ENCODE measurements around the gene MEN1.

MEN1 gene

GRCh38 chr11:64778223-64778472 lies 32.2 kb downstream of the MEN1 start:
- DNase-seq, result no peak

- DNase-seq, result peak; percentile 78
Observed at GRCh38 chr11:64777449-64778222, 32.7 kb downstream of the MEN1 start.

- no peak for DNase-seq
Observed at GRCh38 chr11:64776875-64777274, 33.5 kb downstream of the MEN1 start.

GRCh38 chr11:64776425-64776824 lies 33.9 kb downstream of the MEN1 start:
- no peak for DNase-seq

DNA sequence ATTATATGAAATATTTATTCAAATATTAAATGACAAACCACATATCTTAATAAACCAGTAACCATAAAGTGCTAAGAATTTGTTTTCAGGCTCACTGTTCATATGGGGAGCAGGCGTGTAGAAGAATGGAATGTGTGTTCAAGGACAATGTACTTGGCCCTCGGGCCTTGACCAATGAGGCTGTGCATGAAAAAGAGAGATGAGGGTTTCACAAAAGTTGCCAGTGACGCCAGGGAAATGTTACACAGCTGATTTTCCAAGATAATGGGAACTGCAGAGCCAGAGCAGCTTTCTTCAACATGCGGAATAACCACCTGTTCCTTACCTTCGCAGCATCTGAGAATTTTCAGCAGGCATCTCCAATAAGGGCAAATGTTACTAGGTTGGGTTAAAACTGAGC lies 36.2 kb downstream of the MEN1 start:
- DNase-seq, result no peak

GRCh38 chr11:64772303-64773018 lies 37.9 kb downstream of the MEN1 start:
- DNase-seq, result no peak

- DNase-seq, result no peak
Observed at GRCh38 chr11:64771861-64772260, 38.5 kb downstream of the MEN1 start.

GRCh38 chr11:64770120-64770519 lies 40.2 kb downstream of the MEN1 start:
- DNase-seq, result no peak

DNA sequence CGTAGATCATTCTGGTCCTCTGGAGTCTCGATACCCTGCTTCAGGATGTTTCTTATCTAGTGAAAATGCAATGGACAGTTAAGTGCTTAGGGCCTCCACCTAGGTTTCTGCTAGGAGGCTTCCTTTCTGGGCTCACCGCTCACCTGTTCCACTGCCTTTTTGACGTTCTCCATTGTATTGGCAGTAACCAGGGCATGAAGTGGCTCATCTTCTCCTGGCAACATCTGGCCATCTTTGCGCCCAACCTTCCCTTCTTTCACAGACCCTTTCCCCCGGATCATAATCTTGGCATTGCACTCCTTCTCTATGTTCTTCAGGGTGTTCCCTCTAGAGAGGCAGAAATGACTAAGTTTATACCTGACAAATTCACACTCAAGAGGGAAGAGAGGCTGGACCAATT lies 41.1 kb downstream of the MEN1 start:
- DNase-seq, result no peak

GRCh38 chr11:64768300-64768694 lies 42.1 kb downstream of the MEN1 start:
- no peak for DNase-seq

DNA sequence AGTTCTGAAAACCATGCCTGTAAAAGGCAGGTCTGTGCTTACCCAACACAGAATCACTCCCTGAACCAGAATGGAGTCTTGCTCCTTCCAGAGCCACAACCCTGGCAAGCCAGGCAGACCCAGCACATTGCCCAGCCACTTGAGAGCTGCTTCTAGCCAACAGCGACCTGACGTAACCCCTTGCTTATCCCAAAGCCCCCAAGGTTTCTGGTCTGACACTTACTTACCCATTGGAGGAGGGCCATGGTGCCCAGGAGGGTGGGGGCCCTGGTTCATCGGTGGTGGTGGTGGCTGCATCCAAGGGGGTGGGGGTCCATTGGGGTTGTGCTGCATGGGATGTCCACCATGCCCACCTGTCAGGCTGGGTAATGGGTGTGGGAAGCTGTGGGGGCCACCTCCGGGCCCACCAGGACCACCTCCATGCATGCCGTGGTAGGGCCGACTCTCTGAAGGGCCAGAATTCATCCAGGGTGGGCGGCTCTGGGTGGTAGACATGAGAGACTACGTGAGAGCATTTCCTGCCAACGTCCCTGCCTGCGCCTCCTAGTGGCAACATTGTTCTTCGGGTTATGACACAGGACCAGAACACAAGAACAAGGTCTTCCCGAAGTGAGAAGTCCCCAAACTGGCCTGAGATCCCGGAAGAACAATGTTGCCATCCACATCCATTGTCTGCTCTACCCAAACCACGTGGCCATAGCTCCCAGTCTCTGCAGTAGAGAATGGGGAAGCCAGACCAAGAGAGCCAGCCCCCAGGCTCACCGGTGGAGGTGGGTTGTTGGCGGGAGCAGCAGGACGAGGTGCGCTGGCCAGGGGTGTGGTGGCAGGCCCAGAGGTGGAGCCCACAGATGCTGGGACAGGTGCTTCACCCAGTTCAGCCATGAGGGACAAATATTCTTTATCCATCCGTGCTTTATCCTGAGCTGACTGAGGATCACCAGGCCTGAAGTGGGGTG lies 42.7 kb downstream of the MEN1 start:
- DNase-seq, result peak; percentile 85

DNA sequence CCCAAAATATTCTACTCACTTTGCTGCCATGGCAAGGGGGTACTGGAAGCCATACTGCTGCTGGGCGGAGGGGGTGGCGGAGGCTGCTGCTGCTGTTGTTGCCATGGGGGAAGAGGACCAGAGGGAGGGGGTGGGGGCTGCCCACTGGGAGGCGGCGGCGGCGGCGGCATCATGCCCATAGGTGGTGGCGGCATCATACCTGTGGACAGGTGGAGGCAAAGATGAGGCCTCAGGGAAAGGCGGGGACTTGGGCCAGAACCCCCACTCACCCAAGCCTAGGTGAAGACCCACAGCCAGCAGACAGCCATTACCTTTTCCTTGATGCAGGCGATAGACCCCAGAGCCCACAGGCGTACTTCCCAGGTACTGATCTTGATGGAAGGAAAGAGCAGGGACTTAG lies 43.5 kb downstream of the MEN1 start:
- no peak for DNase-seq

- DNase-seq, result no peak
Observed at GRCh38 chr11:64765851-64766665, 44.3 kb downstream of the MEN1 start.

DNA sequence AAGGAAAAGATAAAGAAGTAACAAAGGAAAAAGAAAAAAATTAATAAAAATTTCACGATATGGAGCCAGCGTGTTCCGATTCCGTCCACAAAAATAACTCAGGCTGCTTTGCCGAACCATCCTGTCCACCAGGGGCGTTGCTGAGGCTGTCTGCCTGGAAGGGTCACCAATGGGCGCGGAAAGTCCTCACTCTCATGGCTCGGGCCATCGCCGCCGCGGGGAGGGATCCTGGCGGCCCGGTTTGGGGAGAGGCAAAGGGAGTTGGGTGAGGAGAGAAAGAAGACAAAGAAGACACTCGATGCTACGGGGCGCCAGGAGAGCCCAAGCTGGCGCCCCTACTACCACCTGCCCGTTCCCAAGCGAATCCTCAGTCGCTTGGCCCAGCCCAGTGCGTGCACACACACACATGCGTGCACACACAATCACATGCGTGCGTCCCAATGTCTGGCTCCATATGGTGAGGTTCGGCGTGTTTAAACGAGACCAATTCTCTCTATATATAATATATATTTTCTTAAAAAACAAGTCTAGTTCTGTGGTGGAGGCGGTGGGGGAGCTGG lies 45.0 kb downstream of the MEN1 start:
- no peak for DNase-seq

GRCh38 chr11:64764753-64765152 lies 45.6 kb downstream of the MEN1 start:
- no peak for DNase-seq

DNA sequence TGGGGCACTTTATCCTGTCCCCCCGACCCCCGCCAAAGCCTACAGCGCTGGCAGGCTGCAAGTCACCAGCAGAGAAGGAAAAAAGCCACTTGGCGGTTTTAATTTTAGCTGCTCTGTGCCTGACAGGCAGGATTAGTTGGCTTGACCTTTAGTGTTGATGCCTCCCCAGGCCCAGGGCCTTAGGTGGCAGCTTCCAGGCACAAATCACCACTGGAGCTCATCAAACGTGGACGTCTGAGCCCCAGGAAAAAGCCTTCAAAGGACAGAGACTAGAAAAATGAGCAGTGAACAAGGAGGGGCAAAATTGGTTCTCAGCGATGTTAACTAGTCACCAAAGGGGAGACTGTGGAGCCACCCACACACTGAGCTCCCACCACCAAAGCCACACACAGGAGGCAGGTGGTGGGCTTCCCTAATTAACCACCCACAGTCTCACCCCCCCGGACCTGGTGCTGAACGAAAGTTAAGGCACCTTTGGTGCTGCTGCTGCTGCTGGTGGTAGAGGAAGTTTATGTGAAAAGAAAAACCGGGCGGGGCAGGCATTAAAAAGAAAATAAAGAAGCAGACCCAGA lies 46.2 kb downstream of the MEN1 start:
- DNase-seq, result peak; percentile 49

DNA sequence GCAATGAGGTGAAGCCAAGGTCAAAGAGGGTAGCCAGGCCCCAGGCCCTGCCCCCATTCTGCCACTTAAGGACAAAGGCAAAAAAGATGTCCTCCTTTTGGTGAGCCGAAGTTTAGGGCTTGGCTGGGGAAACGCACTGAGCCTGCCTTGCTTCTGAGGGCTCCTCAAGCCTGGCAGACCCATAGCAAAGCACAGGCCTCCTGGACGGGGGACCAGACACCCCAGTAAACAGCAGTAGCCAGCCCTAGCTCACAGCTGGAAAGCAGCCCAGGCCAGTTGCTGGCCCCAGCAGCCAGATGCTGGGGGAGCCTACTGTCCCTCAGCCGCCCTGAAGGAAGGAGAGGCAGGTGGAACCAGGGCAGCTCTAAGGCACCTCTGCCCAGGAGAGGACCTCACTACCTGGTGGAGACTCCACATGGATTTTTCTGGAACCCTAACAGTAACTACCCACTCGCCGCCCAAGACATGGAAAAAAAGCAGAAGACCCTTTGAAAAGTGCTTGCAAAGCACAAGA lies 46.8 kb downstream of the MEN1 start:
- no peak for DNase-seq

DNA sequence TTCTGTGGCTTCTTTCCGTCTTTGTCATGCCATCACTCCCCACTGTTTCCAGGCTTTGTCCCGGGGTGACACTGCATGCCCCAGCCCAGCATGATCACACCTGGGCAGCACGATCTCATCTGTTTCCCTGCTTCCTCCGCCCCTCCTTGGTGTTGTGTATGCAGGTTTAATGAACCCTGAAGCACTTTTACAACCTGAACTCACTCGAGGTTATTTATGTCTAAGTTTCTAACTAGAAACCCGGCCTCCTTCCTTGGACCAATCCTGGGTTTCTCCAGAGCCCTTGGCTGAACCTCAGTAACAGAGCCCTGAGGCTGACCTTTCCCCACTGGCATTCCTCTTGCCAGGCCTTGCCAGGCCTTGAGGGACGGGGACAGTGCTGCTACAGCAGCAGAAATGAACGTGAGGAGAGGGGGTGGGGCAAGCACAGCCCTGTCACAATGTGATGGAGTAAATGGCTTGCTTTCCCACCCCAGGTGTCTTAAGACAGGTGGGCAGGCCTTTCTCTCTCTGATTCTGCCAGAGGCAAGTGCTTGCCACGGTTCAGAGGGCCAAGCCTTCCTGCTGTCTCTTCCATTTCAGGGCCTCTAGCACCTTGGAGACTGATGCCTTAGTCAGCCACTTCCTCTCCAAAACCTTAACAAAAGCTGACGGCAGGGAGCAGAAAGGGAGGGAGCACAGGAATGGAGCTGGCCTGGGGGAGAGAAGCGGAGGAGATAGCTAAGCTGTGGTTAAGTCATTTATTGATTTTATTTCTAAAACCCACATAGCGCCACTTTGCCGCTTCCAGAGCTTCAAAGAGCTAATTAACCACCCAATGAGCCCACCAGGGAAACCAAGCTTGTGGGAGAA lies 47.5 kb downstream of the MEN1 start:
- no peak for DNase-seq

DNA sequence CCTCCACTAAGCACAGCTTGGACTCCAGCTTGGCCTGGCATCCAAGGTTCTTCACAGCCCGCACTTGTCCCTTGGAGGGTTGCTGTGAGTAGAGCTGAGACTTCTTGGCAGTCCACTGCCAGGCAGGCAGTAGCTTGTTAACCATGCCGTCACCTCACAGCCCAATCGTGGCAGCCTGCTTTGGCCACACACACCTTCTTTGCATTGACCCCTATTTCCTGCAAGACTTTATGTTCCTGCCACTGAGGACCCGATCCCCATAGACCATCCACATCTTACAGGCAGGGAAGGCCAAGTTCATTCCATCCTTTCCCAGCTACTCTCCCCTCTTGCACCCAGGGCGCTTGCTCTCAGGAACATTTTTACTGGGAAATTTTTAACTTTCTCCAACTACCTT lies 48.1 kb downstream of the MEN1 start:
- DNase-seq, result no peak

GRCh38 chr11:64760759-64761420 lies 49.5 kb downstream of the MEN1 start:
- no peak for DNase-seq

Data from T-helper 9 cell (primary cell).